ENCODE data around the gene UBQLN4.

GRCh38 chr1:156095906-156096508, 42.4 kb upstream of the UBQLN4 start:
- TF ChIP-seq, protein P1, sequence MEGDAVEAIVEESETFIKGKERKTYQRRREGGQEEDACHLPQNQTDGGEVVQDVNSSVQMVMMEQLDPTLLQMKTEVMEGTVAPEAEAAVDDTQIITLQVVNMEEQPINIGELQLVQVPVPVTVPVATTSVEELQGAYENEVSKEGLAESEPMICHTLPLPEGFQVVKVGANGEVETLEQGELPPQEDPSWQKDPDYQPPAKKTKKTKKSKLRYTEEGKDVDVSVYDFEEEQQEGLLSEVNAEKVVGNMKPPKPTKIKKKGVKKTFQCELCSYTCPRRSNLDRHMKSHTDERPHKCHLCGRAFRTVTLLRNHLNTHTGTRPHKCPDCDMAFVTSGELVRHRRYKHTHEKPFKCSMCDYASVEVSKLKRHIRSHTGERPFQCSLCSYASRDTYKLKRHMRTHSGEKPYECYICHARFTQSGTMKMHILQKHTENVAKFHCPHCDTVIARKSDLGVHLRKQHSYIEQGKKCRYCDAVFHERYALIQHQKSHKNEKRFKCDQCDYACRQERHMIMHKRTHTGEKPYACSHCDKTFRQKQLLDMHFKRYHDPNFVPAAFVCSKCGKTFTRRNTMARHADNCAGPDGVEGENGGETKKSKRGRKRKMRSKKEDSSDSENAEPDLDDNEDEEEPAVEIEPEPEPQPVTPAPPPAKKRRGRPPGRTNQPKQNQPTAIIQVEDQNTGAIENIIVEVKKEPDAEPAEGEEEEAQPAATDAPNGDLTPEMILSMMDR (IDR thresholded peaks at IDR 0.05) = no peak
- TF ChIP-seq POLR2A (IDR thresholded peaks at IDR 0.05) = no peak
